ENCODE measurements around the gene CGB1. TPM values are rescaled to one million over a fixed set of nuclear protein-coding genes. Genes with fewer than 3 reads are reported as not detected.
A peak's percentile ranks its signal among the peaks of the same experiment; 100 is the strongest.

CGB1 gene
- total and polyA plus RNA-seq, 2 of the 13 experiments (the other 11 are each of a cell fraction or from before 2014, with no cell fraction given) = not detected

DNA sequence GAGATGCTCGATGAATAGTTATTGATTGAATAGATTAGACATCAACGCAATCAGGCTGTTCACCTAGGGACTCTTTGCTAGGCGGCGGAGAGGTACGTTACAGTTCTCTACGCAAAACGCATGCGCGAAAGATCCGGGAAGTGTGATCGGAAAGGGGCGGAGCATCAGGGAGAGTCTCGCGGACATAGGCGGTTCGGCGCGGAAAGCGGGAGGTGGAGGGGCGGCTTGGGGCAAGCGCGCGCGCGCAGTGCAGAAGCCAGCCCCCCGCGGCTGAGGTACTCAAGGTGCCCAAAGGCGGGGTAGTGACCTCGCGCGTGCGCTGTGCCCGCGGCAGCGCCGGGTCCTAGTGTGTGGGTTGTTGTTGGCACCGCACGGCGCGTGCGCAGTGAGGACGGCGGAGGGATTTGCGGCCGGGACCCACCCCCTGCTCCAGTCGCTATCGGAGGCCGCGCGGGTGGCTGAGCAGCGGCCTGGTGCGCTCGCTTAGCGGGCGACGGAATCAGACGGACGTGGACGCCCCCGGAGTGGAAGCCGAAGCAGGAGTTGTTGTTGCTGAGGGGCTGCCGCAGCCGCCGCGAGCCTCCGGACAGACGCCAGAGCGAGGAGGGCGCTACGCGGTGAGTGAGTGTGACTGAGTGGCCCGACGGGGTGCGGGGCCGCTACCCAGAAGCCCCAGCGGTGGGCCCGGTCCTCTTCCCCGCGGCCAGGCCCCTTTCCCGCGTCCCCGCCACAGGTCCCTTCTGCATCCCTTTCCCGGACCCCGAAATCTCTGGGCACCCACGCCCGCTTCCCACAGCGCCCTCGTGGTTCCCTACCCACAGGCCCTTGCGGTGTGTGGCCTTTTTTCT lies 48.5 kb upstream of the CGB1 start, which contains the start of gene SNRNP70 (continued):
- TF ChIP-seq, protein P1, sequence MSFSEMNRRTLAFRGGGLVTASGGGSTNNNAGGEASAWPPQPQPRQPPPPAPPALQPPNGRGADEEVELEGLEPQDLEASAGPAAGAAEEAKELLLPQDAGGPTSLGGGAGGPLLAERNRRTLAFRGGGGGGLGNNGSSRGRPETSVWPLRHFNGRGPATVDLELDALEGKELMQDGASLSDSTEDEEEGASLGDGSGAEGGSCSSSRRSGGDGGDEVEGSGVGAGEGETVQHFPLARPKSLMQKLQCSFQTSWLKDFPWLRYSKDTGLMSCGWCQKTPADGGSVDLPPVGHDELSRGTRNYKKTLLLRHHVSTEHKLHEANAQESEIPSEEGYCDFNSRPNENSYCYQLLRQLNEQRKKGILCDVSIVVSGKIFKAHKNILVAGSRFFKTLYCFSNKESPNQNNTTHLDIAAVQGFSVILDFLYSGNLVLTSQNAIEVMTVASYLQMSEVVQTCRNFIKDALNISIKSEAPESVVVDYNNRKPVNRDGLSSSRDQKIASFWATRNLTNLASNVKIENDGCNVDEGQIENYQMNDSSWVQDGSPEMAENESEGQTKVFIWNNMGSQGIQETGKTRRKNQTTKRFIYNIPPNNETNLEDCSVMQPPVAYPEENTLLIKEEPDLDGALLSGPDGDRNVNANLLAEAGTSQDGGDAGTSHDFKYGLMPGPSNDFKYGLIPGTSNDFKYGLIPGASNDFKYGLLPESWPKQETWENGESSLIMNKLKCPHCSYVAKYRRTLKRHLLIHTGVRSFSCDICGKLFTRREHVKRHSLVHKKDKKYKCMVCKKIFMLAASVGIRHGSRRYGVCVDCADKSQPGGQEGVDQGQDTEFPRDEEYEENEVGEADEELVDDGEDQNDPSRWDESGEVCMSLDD (CRISPR knock-in tag; IDR thresholded peaks at IDR 0.05; ENCODE audit: borderline replicate concordance) = no peak
- TF ChIP-seq SNAI1 (CRISPR knock-in tag; IDR thresholded peaks at IDR 0.05; ENCODE audit: borderline replicate concordance) (peak; percentile 85; the same call in 1 of the 2 replicates), ZNF230 (CRISPR knock-in tag; IDR thresholded peaks at IDR 0.05) (peak; percentile 93), BHLHE40 (IDR thresholded peaks at IDR 0.05; ENCODE audit: low read length) (no peak; the same call in 1 of the 2 replicates), HIVEP1 (CRISPR knock-in tag; IDR thresholded peaks at IDR 0.05) (peak; percentile 17; the same call in 1 of the 2 replicates), ZBTB21 (CRISPR knock-in tag; IDR thresholded peaks at IDR 0.05) (no peak; the same call in 1 of the 2 replicates), ZNF7 (CRISPR knock-in tag; IDR thresholded peaks at IDR 0.05) (no peak), ZNF781 (CRISPR knock-in tag; IDR thresholded peaks at IDR 0.05; ENCODE audit: borderline replicate concordance, not compliant biosample characterization) (peak; percentile 64), SP140L (CRISPR knock-in tag; IDR thresholded peaks at IDR 0.05; ENCODE audit: borderline replicate concordance) (no peak; the same call in 1 of the 2 replicates), ASH2L (IDR thresholded peaks at IDR 0.05; ENCODE audit: insufficient read length, low read depth, low read length) (peak; percentile 77), SOX6 (IDR thresholded peaks at IDR 0.05) (no peak), SOX6 (CRISPR knock-in tag; IDR thresholded peaks at IDR 0.05) (peak; percentile 67), JUND (CRISPR knock-in tag; IDR thresholded peaks at IDR 0.05) (0 out of 2 replicates have a peak, but pooled peaks have one; percentile 60), HMGA1 (CRISPR knock-in tag; conservative IDR thresholded peaks at IDR 0.05) (no peak), TBX2 (CRISPR knock-in tag; IDR thresholded peaks at IDR 0.05; ENCODE audit: borderline replicate concordance) (peak; percentile 80), SRF (IDR thresholded peaks at IDR 0.05; ENCODE audit: low read depth, low read length) (no peak), NFYC (CRISPR knock-in tag; IDR thresholded peaks at IDR 0.05) (peak; percentile 25; the same call in 1 of the 2 replicates), ZNF788 (CRISPR knock-in tag; IDR thresholded peaks at IDR 0.05; ENCODE audit: borderline replicate concordance) (peak; percentile 20; the same call in 1 of the 2 replicates), HNRNPUL1 (IDR thresholded peaks at IDR 0.05; ENCODE audit: low read depth, low read length) (peak; percentile 71; the same call in 1 of the 2 replicates), ZNF382 (CRISPR knock-in tag; IDR thresholded peaks at IDR 0.05; ENCODE audit: borderline replicate concordance) (no peak), ZNF816 (CRISPR knock-in tag; IDR thresholded peaks at IDR 0.05; ENCODE audit: borderline replicate concordance) (0 out of 2 replicates have a peak, but pooled peaks have one; percentile 75)
- TF ChIP-seq, protein P2, sequence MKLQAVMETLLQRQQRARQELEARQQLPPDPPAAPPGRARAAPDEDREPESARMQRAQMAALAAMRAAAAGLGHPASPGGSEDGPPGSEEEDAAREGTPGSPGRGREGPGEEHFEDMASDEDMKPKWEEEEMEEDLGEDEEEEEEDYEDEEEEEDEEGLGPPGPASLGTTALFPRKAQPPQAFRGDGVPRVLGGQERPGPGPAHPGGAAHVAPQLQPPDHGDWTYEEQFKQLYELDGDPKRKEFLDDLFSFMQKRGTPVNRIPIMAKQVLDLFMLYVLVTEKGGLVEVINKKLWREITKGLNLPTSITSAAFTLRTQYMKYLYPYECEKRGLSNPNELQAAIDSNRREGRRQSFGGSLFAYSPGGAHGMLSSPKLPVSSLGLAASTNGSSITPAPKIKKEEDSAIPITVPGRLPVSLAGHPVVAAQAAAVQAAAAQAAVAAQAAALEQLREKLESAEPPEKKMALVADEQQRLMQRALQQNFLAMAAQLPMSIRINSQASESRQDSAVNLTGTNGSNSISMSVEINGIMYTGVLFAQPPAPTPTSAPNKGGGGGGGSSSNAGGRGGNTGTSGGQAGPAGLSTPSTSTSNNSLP (IDR thresholded peaks at IDR 0.05; ENCODE audit: low read depth, low read length) = peak; percentile 83
- TF ChIP-seq, protein P3, sequence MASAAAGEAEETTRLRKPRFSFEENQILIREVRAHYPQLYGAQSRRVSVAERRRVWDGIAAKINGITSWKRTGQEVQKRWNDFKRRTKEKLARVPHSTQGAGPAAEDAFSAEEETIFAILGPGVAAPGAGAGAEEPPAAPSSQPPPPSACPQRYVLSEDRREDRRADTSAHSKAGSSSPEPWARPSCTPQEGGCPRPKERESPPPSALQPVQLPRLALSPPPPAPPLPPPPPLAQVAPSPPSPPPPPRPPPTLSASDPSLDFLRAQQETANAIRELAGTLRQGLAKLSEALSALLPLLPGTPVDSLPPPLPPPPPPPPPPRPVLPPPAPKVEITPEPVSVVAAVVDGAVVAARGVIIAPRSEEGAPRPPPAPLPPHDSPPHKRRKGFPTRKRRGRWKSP (CRISPR knock-in tag; IDR thresholded peaks at IDR 0.05) = peak; percentile 94
